Calu3 (cell line): ENCODE data around the gene HASPIN. TPM values are rescaled to one million over a fixed set of nuclear protein-coding genes. Genes with fewer than 3 reads are reported as not detected.
A peak's percentile ranks its signal among the peaks of the same experiment; 100 is the strongest.
"Not testable (repeated sequence)": the region's sequence is repeated elsewhere in the genome, so short reads cannot be mapped to it uniquely, and the experiment has no call there.

Experiments
- BruUV-seq: library from RNA; stranded (reverse); fragments of 400-500 nt; replicated peaks from 2 replicates; lab custom pipeline; 2021; lab: Mats Ljungman, UMichigan
- CTCF ChIA-PET: fragments of 300-600 bp; sonication (Branson Sonifier 250); formaldehyde crosslinking; loops from one replicate; lab custom pipeline; 2022; ENCODE audit warnings: antibody characterized with exemption; lab: Charles Lee
- DNase-seq: peaks from one replicate; pipeline ENCODE4 v3.0.0; 2022
- H3K27ac Mint-ChIP-seq: one replicate; pipeline ENCODE4 v1.8.0; 2022; ENCODE audit warnings: mixed read lengths; ENCODE audit not compliant: unreplicated experiment
- H3K27me3 Mint-ChIP-seq: one replicate; pipeline ENCODE4 v1.8.0; 2022; ENCODE audit warnings: mixed read lengths; ENCODE audit not compliant: unreplicated experiment
- H3K36me3 Mint-ChIP-seq: one replicate; pipeline ENCODE4 v1.8.0; 2022; ENCODE audit warnings: mild to moderate bottlenecking, moderate library complexity, mixed read lengths; ENCODE audit not compliant: insufficient read depth, unreplicated experiment
- H3K4me1 Mint-ChIP-seq: one replicate; pipeline ENCODE4 v1.8.0; 2022; ENCODE audit warnings: mild to moderate bottlenecking, low read depth, mixed read lengths; ENCODE audit not compliant: unreplicated experiment
- H3K4me3 Mint-ChIP-seq: one replicate; pipeline ENCODE4 v1.8.0; 2022; ENCODE audit warnings: mild to moderate bottlenecking, low read depth, moderate library complexity, mixed read lengths; ENCODE audit not compliant: unreplicated experiment
- H3K9me3 Mint-ChIP-seq: one replicate; pipeline ENCODE4 v1.8.0; 2022; ENCODE audit warnings: low read depth, mixed read lengths; ENCODE audit not compliant: unreplicated experiment
- intact Hi-C: fragments of 100-400 bp; cut with micrococcal nuclease; formaldehyde crosslinking; loops from one replicate; pipeline ENCODE4 v1.10.0; 2022; ENCODE audit not compliant: unreplicated experiment
- total RNA-seq: library from RNA; stranded (reverse); gene quantifications from 2 replicates; pipeline ENCODE4 v1.2.3, GENCODE V29; 2022
- TF ChIP-seq, protein P1 (sequence below): fragments of 200-600 bp; IDR thresholded peaks from one replicate; pipeline ENCODE4 v1.8.0; 2022; ENCODE audit warnings: antibody characterized with exemption; ENCODE audit not compliant: unreplicated experiment

Gene HASPIN
- total RNA-seq, 1 experiment from 2014 or later: 13.4 TPM

DNA sequence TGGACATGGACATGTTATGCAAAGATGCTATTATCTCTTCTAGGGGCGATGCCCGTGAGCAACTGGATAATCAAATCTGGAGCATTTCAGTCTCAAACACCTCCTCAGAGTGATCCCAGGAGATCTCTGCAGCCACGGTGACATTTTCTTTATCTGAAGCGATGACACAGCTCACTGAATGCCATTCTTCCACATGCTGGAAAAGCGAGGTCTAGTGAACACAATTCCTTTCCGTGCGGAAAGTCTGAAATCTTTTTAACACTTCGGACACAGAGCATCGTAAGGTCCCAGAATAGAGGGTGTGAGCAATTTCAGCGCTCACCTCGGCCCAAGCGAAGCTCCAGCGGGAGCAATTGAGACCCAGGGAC lies 531 bp upstream of the HASPIN start:
- no peaks in the 10 kb centered on the region for H3K27me3 Mint-ChIP-seq
- H3K4me3 Mint-ChIP-seq: peak overlapping the region; percentile 88
- H3K9me3 Mint-ChIP-seq: no peaks in the 10 kb centered on the region
- TF ChIP-seq, protein P1, sequence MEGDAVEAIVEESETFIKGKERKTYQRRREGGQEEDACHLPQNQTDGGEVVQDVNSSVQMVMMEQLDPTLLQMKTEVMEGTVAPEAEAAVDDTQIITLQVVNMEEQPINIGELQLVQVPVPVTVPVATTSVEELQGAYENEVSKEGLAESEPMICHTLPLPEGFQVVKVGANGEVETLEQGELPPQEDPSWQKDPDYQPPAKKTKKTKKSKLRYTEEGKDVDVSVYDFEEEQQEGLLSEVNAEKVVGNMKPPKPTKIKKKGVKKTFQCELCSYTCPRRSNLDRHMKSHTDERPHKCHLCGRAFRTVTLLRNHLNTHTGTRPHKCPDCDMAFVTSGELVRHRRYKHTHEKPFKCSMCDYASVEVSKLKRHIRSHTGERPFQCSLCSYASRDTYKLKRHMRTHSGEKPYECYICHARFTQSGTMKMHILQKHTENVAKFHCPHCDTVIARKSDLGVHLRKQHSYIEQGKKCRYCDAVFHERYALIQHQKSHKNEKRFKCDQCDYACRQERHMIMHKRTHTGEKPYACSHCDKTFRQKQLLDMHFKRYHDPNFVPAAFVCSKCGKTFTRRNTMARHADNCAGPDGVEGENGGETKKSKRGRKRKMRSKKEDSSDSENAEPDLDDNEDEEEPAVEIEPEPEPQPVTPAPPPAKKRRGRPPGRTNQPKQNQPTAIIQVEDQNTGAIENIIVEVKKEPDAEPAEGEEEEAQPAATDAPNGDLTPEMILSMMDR: no peak
- H3K27ac Mint-ChIP-seq: peak overlapping the region; percentile 22
- peaks cover 55% of the 10 kb centered on the region for H3K36me3 Mint-ChIP-seq
- CTCF ChIA-PET: interaction anchor here (0.8 to 1.1 kb wide), 2 partner anchors 14 to 32 kb away, joined by 3 to 4 read pairs; no protein-coding TSS in a partner anchor
- intact Hi-C loops: no loop called here
- DNase-seq: no peak
- H3K4me1 Mint-ChIP-seq: peaks cover 20% of the 10 kb centered on the region
- no TSS peak for BruUV-seq

DNA sequence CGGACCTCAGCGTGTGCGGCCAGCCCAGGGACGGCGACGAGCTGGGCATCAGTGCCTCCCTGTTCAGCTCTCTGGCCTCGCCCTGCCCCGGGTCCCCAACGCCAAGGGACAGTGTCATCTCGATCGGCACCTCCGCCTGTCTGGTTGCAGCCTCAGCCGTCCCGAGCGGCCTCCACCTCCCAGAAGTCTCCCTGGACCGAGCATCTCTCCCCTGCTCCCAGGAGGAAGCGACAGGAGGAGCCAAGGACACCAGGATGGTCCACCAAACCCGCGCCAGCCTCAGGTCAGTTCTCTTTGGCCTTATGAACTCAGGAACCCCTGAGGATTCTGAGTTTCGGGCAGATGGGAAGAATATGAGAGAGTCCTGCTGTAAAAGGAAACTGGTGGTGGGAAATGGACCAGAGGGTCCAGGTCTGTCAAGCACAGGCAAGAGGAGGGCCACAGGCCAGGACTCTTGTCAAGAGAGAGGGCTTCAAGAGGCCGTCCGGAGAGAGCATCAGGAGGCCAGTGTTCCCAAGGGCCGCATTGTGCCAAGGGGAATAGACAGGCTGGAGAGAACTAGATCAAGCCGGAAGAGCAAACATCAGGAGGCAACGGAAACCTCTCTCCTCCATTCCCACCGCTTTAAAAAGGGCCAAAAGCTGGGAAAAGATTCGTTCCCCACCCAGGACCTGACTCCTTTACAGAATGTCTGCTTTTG lies 825 bp downstream of the HASPIN start:
- BruUV-seq: no TSS peak
- intact Hi-C loops: no loop called here
- H3K4me1 Mint-ChIP-seq: peaks cover 20% of the 10 kb centered on the region
- no peaks in the 10 kb centered on the region for H3K9me3 Mint-ChIP-seq
- CTCF ChIA-PET: interaction anchor here (1.1 kb wide), 1 partner anchor 13 kb away, joined by 4 read pairs; no protein-coding TSS in a partner anchor
- no peak for DNase-seq
- TF ChIP-seq, protein P1: no peak
- peaks cover 54% of the 10 kb centered on the region for H3K36me3 Mint-ChIP-seq
- H3K27ac Mint-ChIP-seq: peak overlapping the region; percentile 51
- peak overlapping the region; percentile 88 for H3K4me3 Mint-ChIP-seq
- no peaks in the 10 kb centered on the region for H3K27me3 Mint-ChIP-seq

DNA sequence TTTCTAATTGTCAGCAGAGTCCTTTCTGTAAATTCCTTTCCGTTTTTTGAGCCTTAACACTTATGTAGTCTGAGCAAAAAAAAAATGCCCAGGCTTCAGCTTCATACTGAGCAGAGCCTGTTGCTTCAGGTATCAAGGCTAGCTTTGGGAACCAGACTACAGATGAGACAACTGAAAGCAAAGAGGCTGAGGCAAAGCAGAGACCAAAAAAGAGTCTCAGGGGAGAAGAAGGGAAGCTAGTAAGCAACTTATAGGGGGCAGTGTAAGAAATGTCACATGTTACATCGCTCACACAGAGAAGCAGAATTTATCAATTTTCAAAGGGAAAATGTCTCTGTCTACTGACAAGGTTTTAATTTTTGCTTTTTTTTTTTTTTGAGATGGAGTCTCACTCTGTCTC lies 3.3 kb downstream of the HASPIN start:
- BruUV-seq: no TSS peak

DNA sequence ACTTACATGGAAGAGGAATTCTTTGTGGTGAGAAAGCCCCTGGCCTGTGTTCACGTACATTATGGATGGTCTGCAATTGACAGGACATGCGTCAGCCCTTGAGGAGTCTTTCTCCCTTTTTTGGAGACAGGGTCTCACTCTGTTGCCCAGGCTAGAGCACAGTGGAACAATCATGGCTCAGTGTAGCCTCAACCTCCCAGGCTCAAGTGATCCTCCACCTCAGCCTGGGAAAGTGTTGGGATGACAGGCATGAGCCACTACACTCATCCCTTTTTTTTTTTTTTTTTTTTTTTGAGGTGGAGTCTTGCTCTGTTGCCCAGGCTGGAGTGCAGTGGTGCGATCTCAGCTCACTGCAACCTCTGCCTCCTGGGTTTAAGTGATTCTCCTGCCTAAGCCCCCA lies 4.4 kb downstream of the HASPIN start:
- intact Hi-C loops, H3K27me3 Mint-ChIP-seq, H3K27ac Mint-ChIP-seq, H3K4me1 Mint-ChIP-seq, DNase-seq, H3K4me3 Mint-ChIP-seq, H3K9me3 Mint-ChIP-seq, BruUV-seq, CTCF ChIA-PET: not testable (repeated sequence)
- H3K36me3 Mint-ChIP-seq: peaks cover 24% of the 10 kb centered on the region

More for the DNA sequence above, 3.3 kb downstream of the HASPIN start:
- TF ChIP-seq, protein P1: no peak
- peaks cover 19% of the 10 kb centered on the region for H3K4me1 Mint-ChIP-seq
- H3K9me3 Mint-ChIP-seq: no peaks in the 10 kb centered on the region
- no peak overlapping the region for H3K27ac Mint-ChIP-seq
- CTCF ChIA-PET: no interaction called here
- no peaks in the 10 kb centered on the region for H3K27me3 Mint-ChIP-seq
- H3K4me3 Mint-ChIP-seq: no peak overlapping the region
- intact Hi-C loops: no loop called here
- H3K36me3 Mint-ChIP-seq: peaks cover 34% of the 10 kb centered on the region
- no peak for DNase-seq

DNA sequence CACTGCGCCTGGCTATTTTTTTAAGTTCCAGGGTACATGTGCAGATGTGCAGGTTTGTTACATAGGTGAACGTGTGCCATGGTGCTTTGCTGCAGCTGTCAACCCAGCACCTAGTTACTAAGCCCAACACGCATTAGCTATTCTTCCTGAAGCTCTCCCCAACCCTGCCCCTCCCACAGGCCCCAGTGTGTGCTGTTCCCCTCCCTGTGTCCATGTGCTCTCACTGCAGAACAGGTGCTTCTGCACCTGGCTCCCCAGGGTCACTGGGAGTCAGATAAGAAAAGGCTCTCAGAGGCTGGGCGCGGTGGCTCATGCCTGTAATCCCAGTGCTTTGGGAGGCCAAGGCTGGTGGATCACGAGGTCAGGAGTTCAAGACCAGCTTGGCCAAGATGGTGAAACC lies 6.2 kb downstream of the HASPIN start:
- H3K4me1 Mint-ChIP-seq: peaks cover 10% of the 10 kb centered on the region
- no peak for DNase-seq
- no peaks in the 10 kb centered on the region for H3K9me3 Mint-ChIP-seq
- H3K27ac Mint-ChIP-seq: no peak overlapping the region
- H3K36me3 Mint-ChIP-seq: peaks cover 6% of the 10 kb centered on the region
- intact Hi-C loops: no loop called here
- H3K4me3 Mint-ChIP-seq: no peak overlapping the region
- CTCF ChIA-PET: no interaction called here
- H3K27me3 Mint-ChIP-seq: no peaks in the 10 kb centered on the region
- BruUV-seq: no TSS peak
- TF ChIP-seq, protein P1: no peak
